GM23338 (cell line): ENCODE measurements around the gene H2BK1. TPM values are rescaled to one million over a fixed set of nuclear protein-coding genes. Genes with fewer than 3 reads are reported as not detected.

Experiments used
- ATAC-seq: fragments of 200-7000 bp; cut with Tn5 transposase; 3 replicates; pipeline ENCODE4 v1.9.1; 2020
- DNase-seq: peaks from one replicate; pipeline ENCODE4 v3.0.0-alpha.2; 2015; ENCODE audit warnings: low spot score
- H2AFZ ChIP-seq: fragments of 200-600 bp; sonication (generic); 2 replicates; pipeline ENCODE4 v1.8.0; 2016; ENCODE audit warnings: antibody characterized with exemption, mild to moderate bottlenecking, moderate library complexity
- H3F3A ChIP-seq: fragments of 200-600 bp; sonication (generic); replicated peaks from 2 replicates; pipeline ENCODE4 v1.8.0; 2017; ENCODE audit warnings: antibody characterized with exemption, mixed run types, low read depth
- H3K27ac ChIP-seq: fragments of 200-600 bp; sonication (generic); 2 replicates; pipeline ENCODE4 v1.6.1; 2016; ENCODE audit warnings: low read depth
- H3K27me3 ChIP-seq: fragments of 200-600 bp; sonication (generic); 2 replicates; pipeline ENCODE4 v1.8.0; 2016; ENCODE audit warnings: mild to moderate bottlenecking, mixed run types, moderate library complexity; ENCODE audit not compliant: insufficient read depth
- H3K36me3 ChIP-seq: fragments of 200-600 bp; sonication (generic); 2 replicates; pipeline ENCODE4 v1.8.0; 2016; ENCODE audit warnings: mild to moderate bottlenecking; ENCODE audit not compliant: insufficient read depth
- H3K4me1 ChIP-seq: fragments of 200-600 bp; sonication (generic); 2 replicates; pipeline ENCODE4 v1.8.0; 2016; ENCODE audit warnings: mild to moderate bottlenecking, moderate library complexity; ENCODE audit not compliant: insufficient read depth
- H3K4me2 ChIP-seq: fragments of 200-600 bp; sonication (generic); 2 replicates; pipeline ENCODE4 v1.7.1; 2017; ENCODE audit warnings: mixed run types
- H3K4me3 ChIP-seq: fragments of 200-600 bp; sonication (generic); 2 replicates; pipeline ENCODE4 v1.6.1; 2016; ENCODE audit warnings: mixed run types
- H3K79me2 ChIP-seq: fragments of 200-600 bp; sonication (generic); replicated peaks from 2 replicates; pipeline ENCODE4 v1.8.0; 2017; ENCODE audit warnings: mild to moderate bottlenecking; ENCODE audit not compliant: insufficient read depth
- H3K9me2 ChIP-seq: fragments of 200-600 bp; sonication (generic); 2 replicates; pipeline ENCODE4 v1.8.0; 2017; ENCODE audit not compliant: insufficient read depth
- H4K20me1 ChIP-seq: fragments of 200-600 bp; sonication (generic); replicated peaks from 2 replicates; pipeline ENCODE4 v1.8.0; 2017; ENCODE audit warnings: mild to moderate bottlenecking; ENCODE audit not compliant: insufficient read depth
- H3K27ac Mint-ChIP-seq: 2 replicates; pipeline ENCODE4 v1.8.0; 2020; ENCODE audit warnings: inconsistent platforms, mild to moderate bottlenecking, moderate library complexity, mixed read lengths
- H3K27me3 Mint-ChIP-seq: 3 replicates; pipeline ENCODE4 v1.8.0; 2022; ENCODE audit warnings: low read depth, mild to moderate bottlenecking, moderate library complexity, mixed read lengths, inconsistent platforms; ENCODE audit not compliant: insufficient read depth, poor library complexity
- H3K36me3 Mint-ChIP-seq: 3 replicates; pipeline ENCODE4 v1.8.0; 2021; ENCODE audit warnings: low read depth, mild to moderate bottlenecking, inconsistent platforms, moderate library complexity, mixed read lengths
- H3K4me1 Mint-ChIP-seq: 3 replicates; pipeline ENCODE4 v1.8.0; 2020; ENCODE audit warnings: mild to moderate bottlenecking, inconsistent platforms, mixed read lengths
- H3K4me3 Mint-ChIP-seq: 3 replicates; pipeline ENCODE4 v1.8.0; 2021; ENCODE audit warnings: moderate library complexity, mild to moderate bottlenecking, inconsistent platforms, mixed read lengths
- H3K9me3 Mint-ChIP-seq: 3 replicates; pipeline ENCODE4 v1.8.0; 2020; ENCODE audit warnings: moderate library complexity, mild to moderate bottlenecking, inconsistent platforms, mixed read lengths
- ETS1 ChIP-seq: IDR thresholded peaks from 2 replicates; pipeline ENCODE4 v1.6.1; 2016; ENCODE audit warnings: antibody characterized with exemption
- EZH2 ChIP-seq: fragments of 200-600 bp; sonication (generic); IDR thresholded peaks from one replicate; pipeline ENCODE4 v1.8.0; 2017; ENCODE audit warnings: antibody characterized with exemption, mild to moderate bottlenecking, low read depth; ENCODE audit not compliant: unreplicated experiment
- REST ChIP-seq: IDR thresholded peaks from one replicate; pipeline ENCODE4 v1.6.1; 2018; ENCODE audit warnings: antibody characterized with exemption; ENCODE audit not compliant: unreplicated experiment
- ZNF331 ChIP-seq: fragments of 250-450 bp; sonication (Bioruptor Pico); IDR thresholded peaks from 2 replicates; pipeline ENCODE4 v1.5.0; 2020; ENCODE audit warnings: low read depth, mild to moderate bottlenecking, moderate library complexity
- polyA plus RNA-seq: library from polyadenylated mRNA; unstranded; fragments of >200 nt; fragmentation: Nextera tagmentation; extraction: Ambion mirVana; gene quantifications from 2 replicates; pipeline ENCODE4 v1.2.1, GENCODE V29; 2016
- total RNA-seq: library from RNA; depleted of rRNA; stranded (reverse); fragments of >200 nt; shearing (Covaris generic); gene quantifications from 2 replicates; pipeline ENCODE4 v1.2.3, GENCODE V29; 2014

Gene H2BK1
- total and polyA plus RNA-seq, 2 experiments from 2014 or later, result not detected

- Mint-ChIP-seq H3K27ac (no peak overlapping the region), H3K27me3 (peaks cover under 1% of the 10 kb centered on the region), H3K9me3 (no peaks in the 10 kb centered on the region), H3K4me3 (no peak overlapping the region), H3K36me3 (no peaks in the 10 kb centered on the region), H3K4me1 (no peaks in the 10 kb centered on the region)
- no peak overlapping the region for H3K27ac ChIP-seq
- no peak overlapping the region for H3K4me2 ChIP-seq
- ATAC-seq (no peak), DNase-seq (no peak)
- H3K4me1 ChIP-seq, result peaks cover 2% of the 10 kb centered on the region; the same call in 1 of the 2 replicates
- H3K4me3 ChIP-seq, result no peak overlapping the region
- TF ChIP-seq ZNF331 (CRISPR knock-in tag), result no peak
- TF ChIP-seq ETS1, result no peak
- no peak for TF ChIP-seq EZH2
- no peak overlapping the region for H2AFZ ChIP-seq
- H3K9me2 ChIP-seq, result no peaks in the 10 kb centered on the region
- H4K20me1 ChIP-seq, result no peaks in the 10 kb centered on the region
- no peaks in the 10 kb centered on the region for H3K27me3 ChIP-seq
- H3K79me2 ChIP-seq, result no peaks in the 10 kb centered on the region
- no peaks in the 10 kb centered on the region for H3K36me3 ChIP-seq
- H3F3A ChIP-seq, result no peaks in the 10 kb centered on the region
Observed at GRCh38 chr7:151193203-151193978, 16.9 kb downstream of the H2BK1 start.

GRCh38 chr7:151192002-151192539 is 18.2 kb downstream of the H2BK1 start:
- no peak overlapping the region for H3K4me3 Mint-ChIP-seq
- H3K4me1 Mint-ChIP-seq, result no peaks in the 10 kb centered on the region

More at GRCh38 chr7:151192002-151192539, 18.2 kb downstream of the H2BK1 start:
- Histone ChIP-seq H3K79me2 (no peaks in the 10 kb centered on the region), H3K4me3 (no peak overlapping the region), H3K36me3 (no peaks in the 10 kb centered on the region), H4K20me1 (no peaks in the 10 kb centered on the region), H3K27me3 (no peaks in the 10 kb centered on the region), H3K9me2 (no peaks in the 10 kb centered on the region), H2AFZ (no peak overlapping the region), H3K27ac (no peak overlapping the region), H3F3A (no peaks in the 10 kb centered on the region), H3K4me2 (no peak overlapping the region), H3K4me1 (peaks cover 2% of the 10 kb centered on the region; the same call in 1 of the 2 replicates)
- DNase-seq, result no peak
- no peak for ATAC-seq
- Mint-ChIP-seq H3K36me3 (no peaks in the 10 kb centered on the region), H3K27ac (no peak overlapping the region), H3K27me3 (peaks cover 3% of the 10 kb centered on the region), H3K9me3 (no peaks in the 10 kb centered on the region)
- no peak for TF ChIP-seq REST
